A549 (cell line): Measurements from ENCODE around the gene ZNF804B.

Experiments used
- NPAS2 ChIP-seq: fragments of 250-450 bp; sonication (Bioruptor Pico); IDR thresholded peaks from 2 replicates; pipeline ENCODE4 v1.8.0; 2022; ENCODE audit warnings: mild to moderate bottlenecking, moderate library complexity, borderline replicate concordance
- POLR2A ChIP-seq: IDR thresholded peaks from 2 replicates; pipeline ENCODE4 v1.6.1; 2012; ENCODE audit warnings: mild to moderate bottlenecking, low read length
- ZFP36 ChIP-seq: fragments of 450-650 bp; IDR thresholded peaks from 2 replicates; pipeline ENCODE4 v1.6.1; 2014; ENCODE audit warnings: borderline replicate concordance; ENCODE audit not compliant: partially characterized antibody
- TF ChIP-seq, protein P1 (sequence below): fragments of >200 bp; sonication (Bioruptor Twin); formaldehyde crosslinking; IDR thresholded peaks from 3 replicates; pipeline ENCODE4 v1.5.1; 2016

DNA sequence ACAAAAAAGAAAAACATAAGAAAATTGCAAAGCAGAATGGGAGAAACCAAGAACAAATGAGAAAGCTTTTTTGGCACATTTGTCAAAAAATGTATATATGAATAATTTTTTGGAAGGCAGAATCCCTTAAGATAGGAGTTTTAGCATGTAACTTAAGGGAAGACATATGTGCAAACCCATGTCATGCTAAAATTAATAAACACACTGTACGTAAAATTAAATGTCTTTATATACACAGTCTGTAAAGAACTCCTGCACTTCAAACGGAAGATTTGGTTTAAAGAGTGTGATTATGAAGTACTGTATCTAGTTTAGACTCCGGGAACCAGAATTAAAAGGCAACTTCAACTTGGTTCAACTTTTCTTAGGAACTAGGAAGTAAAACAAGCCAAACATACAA is 405.9 kb downstream of the ZNF804B start:
- TF ChIP-seq, protein P1, sequence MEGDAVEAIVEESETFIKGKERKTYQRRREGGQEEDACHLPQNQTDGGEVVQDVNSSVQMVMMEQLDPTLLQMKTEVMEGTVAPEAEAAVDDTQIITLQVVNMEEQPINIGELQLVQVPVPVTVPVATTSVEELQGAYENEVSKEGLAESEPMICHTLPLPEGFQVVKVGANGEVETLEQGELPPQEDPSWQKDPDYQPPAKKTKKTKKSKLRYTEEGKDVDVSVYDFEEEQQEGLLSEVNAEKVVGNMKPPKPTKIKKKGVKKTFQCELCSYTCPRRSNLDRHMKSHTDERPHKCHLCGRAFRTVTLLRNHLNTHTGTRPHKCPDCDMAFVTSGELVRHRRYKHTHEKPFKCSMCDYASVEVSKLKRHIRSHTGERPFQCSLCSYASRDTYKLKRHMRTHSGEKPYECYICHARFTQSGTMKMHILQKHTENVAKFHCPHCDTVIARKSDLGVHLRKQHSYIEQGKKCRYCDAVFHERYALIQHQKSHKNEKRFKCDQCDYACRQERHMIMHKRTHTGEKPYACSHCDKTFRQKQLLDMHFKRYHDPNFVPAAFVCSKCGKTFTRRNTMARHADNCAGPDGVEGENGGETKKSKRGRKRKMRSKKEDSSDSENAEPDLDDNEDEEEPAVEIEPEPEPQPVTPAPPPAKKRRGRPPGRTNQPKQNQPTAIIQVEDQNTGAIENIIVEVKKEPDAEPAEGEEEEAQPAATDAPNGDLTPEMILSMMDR: no peak
- no peak for TF ChIP-seq POLR2A
- no peak for TF ChIP-seq NPAS2 (CRISPR knock-in tag)
- TF ChIP-seq ZFP36: no peak
